NCI-H146 treated with DMSO at 0.1 percent for 48 hours (cell line): ENCODE measurements around the gene AKT1.

Experiments
- DNase-seq: peaks from one replicate; lab custom pipeline; 2025; ENCODE audit not compliant: unreplicated experiment; lab: John Stamatoyannopoulos, UW

Gene AKT1

DNA sequence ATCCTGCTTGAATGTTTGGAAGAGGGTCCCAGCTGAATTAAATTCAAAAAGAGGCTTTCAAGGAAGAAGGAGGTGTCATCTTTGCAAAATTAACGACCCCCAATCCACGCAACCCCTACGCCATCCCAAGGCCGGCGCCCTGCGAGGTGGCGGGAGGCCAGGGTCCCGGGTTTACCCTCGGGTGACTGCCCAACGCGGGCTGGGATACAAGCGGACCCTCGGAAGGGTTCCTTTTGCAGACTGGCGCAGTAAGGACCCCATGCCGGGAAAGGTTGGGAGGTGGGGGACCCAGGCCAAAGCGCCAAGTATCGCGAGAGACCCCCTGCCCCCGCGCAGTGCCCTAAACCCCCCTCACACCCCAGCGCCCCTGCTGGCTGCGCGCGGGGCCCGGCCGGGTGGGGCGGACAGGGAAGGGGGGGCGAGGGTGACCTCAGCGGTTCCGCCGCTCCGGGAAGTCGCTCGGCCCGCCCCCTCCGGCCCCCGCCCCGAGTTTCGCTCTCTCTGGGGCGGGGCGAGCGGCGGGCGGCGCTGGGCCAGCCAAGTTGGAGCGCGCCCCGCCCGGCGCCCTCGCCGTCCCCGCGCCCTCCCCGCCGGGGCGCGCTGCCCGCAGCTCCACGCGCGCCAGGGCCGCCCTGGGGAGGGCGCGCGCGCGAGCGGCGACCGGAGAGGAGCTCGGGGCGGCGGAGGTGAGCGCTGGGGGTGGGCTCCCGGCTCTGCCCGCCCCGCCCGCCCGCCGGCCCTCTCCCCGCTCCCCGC is 4.6 kb upstream of the AKT1 start:
- DNase-seq, result peak; percentile 43

DNA sequence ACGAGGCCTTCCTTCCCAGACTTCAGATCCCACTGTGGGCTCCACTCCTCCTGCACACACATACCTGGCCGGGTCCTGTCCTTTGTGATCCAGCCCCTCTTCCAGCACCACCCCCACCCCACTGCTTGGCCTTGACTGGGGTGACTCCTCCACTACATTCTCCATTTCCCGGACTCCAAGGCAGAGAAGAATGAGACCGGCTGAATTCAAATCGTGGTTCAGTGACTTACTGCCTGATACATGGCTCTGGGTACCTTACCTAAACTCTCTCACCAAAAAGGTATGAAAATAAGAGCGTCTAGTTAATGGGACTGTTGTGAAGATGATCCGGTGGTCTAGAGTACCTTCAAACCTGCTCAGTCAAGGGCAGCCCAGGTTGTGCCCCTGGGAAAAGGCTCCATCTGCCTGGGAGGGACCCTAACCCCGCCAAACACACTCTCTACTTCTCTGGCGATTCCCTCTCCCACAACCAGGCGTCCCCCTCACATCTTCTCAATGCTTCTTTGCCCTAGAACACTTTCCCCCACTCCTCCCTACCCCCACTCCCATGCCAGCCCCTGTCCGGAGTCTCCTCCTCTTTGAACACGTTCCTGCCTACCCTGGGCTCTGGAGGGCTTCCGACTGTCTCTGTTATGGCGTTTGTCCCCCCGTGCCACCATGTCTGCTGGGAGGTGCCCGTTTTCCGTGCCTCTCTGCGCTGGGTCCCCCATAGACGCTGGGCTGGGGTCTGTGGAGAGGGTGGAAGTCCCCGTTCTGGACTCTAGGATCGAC is 3.9 kb upstream of the AKT1 start:
- DNase-seq, result no peak

DNA sequence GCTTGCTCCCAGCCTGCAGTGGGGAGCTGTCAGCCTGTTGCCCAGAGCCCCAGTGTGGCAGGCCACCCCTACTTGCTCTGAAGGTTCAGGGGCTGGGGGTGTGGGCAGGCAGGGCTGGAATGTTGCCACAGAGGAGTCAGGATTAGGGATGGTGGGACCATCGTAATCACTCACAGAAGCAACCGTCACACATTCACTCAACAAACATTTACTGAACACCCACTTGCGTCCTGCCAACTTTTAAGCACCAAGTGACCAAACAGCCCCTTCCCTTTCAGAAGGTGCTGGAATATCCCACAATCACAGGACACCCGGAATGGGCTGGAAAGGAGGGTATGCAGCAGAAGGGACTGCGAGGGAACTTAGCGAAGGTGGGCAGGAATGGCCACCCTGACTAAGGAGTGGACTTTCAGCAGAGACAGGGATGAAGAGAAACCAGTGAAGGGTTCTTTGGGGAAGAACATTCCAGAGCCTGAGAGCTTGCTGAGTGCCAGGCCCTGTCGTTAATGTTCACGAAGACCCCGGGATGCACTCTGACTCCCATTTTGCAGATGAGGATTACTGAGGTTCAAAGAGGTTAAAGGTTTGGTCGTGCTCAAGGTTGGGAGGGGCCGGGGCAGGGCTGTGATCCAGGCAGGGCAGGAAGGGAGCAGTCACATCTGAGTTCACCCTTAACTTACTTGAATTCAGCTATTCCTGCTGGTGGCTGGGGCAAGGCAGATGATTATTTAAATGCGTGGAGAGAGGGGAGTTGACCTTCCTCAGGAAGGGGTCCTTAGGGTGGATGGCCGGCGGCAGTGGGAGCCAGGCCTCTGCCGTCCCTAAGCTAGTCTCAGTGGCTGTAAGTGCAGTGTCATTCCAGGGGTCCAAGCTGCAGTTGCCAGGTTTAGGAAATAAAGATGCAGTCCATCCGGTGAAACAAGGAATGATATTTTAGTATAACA is 3.0 kb upstream of the AKT1 start:
- DNase-seq, result no peak

DNA sequence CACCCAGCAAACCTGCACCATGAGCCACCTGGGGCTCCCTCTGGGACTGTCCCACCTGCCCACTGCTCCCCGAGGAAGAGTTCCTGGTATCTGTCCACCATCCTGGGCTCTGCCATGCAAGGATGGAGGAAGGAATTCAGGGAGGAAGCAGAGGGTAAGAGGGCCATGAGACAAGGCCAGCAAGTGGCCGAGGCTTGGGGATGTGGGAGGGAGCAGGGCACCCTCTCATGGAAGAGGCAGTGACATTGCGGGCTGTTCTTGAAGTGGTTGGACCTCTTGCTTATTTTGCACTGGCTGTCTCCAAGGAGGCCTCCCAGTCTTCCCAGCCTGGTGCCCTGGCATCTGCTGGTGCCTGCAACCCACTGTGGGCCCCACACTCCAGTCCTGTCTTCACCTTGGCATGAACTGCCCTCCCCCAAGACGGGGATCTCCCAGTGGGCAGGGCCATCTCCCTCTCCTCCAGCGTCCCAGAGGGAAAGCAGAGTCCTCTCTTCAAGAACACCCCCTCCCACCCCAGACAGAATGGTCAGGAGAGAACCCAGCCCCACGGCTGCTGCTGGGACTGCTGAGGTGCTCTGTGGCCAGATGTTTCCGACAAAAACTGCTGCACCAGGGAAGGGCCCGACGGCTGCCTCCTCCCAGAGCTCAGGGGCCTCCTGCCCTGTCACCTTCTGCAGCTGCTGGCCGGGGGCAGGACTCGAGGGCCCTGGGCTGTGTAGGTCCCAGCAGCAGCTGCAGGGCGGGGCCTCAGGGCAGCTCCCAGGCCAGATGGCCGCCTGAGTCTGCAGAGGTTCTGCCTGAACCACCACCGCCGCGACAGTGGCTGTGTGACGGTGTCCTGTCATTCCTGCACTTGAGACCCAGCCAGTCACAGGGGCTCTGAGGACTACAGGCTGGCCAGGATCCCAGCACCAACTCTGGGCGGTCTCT is 1.8 kb upstream of the AKT1 start:
- DNase-seq, result peak; percentile 16

DNA sequence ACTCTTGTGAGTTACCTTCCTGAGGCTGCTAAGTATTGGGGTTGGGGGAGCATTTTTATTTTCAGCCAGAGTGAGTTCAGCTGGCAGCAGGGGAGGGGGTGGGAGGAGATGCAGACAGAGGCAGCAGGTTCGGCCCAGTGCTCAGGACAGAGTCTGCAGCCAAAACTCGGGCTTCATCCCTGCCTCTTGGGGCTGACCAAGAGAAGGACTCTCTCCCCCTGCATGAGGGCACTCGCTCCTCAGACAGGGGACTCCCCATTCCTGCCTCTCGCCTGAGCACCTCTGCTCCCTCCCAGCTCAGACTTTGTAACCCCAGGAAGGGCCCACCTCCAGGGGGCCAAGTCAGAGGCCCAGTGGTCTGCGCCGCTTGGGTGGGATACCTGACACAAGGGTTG is 1.1 kb upstream of the AKT1 start:
- DNase-seq, result no peak

DNA sequence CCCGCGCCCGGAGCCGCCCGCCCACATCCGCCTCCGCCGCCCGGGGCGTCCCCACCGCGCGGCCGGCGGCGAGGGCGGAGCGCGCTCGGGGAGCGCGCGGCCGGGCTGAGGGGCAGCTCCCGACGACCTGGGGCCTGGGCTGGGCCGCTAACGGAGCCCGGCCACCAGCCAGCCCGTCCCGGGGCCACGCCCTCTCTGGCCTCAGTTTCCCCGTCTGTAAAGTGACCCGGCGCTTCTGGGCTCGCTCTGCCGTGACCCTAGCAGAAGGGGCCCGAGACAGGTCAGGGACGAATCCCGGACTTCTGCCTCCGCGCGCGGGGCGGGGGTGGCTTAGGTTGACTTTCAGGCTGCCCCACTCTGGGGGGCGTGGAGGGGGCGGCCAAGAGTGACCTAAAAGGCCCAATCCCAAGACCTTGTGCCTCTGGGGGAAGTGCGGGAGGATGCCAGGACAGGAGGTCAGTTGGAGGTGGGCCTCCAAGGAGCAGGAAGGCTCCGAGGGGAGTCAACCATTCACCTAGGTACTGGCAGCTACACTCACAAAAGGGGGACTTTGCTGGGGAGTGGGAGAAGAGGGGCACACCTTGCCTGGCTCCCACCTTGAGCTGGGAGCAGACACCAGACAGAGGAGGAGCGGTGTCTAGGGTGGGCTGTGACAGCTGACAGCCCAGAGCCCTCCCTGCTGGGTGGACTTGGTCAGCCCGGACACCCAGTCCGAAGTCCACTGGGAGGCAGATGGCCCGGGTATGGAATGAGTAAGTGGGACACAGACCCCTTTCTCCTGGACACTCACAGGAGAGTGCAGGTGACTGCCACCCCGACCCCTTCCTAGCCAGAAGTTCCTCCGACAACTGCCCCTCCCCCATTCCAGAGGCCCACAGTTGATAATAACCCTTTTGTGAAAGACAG is 486 bp upstream of the AKT1 start:
- peak; percentile 22 for DNase-seq

DNA sequence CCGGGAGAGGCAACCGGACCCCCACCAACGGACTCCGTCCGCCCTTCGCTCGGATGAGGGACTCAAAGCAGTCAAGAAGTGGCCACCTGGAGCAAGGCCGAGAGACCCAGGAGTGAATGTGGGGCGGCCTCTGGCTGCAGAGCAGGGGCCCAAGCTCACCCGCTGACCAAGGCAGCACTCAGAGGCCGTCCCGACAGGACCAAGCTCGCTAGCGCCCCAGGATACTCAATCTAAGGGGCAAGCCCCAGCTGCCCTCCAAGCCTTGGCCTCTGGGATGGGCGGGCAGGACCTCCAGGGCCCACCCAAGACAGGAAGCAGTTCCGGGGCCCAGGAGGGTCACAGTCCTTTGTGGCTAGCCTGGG is 936 bp downstream of the AKT1 start:
- no peak for DNase-seq

DNA sequence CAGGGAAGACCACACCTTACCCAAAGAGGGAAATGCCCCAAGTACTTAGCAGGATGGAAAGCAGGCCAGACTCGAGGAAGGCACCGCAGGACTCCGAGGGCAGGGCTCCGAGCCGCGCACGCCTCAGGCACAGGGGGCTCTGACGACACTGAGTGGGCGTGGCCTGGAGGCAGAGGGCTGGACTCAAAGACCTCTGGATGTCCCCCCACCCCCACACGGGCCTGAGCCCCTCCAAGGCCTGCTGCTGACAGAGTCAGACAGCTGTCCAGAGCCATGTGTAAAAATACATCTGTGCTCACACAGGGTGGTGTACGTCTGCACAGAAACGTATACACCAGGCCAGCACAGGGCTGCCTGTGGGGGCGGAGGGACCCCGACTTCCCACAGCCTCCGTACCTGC is 1.4 kb downstream of the AKT1 start:
- no peak for DNase-seq

DNA sequence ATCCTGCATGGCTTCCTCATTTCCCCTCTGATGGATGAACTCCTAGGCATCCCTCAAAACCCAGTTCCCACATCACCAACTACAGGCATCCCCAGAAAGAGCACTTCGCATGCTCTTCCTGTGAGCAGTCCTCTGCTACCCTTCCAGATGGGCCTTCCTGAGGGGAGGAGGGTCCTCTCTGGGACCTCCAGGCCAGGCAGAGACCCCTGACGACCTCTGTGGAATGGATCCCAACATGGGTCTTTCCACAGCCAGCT is 1.9 kb downstream of the AKT1 start:
- DNase-seq, result no peak

DNA sequence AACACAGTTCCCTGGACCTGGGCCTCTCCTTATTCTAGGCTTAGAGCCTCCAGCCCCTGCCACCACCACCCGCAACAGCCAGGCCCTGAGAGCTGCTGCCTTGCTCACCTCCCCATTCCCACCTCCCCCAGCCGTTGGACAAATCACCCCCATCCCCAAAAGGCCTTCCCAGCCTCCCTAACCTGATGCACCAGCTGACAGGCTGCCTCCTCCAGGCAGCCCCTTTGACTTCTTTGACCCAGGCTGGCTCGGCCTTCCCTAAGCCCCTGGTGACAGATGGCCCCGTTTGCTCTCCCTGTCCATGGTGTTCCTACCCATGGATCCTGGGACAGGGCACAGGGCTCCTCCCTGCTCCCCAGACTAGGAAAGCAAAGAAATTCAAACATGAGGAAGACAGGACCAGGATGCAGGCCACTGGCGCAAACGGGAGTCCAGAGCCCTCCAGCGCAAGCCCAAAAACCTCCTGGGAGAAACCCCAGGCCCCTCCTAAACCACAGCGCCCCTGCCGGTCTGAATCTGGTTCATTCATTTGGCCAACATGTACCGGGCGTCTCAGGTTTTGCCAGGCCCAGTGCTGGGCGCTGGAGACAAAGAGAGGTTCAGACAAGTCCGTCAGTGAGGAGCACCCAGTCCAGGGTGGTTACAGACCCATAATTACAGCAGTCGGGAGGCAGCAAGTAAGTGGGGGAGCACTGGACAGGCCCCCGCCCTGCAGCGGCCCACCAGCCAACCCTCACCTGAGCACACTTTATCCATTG is 2.4 kb downstream of the AKT1 start:
- no peak for DNase-seq

DNA sequence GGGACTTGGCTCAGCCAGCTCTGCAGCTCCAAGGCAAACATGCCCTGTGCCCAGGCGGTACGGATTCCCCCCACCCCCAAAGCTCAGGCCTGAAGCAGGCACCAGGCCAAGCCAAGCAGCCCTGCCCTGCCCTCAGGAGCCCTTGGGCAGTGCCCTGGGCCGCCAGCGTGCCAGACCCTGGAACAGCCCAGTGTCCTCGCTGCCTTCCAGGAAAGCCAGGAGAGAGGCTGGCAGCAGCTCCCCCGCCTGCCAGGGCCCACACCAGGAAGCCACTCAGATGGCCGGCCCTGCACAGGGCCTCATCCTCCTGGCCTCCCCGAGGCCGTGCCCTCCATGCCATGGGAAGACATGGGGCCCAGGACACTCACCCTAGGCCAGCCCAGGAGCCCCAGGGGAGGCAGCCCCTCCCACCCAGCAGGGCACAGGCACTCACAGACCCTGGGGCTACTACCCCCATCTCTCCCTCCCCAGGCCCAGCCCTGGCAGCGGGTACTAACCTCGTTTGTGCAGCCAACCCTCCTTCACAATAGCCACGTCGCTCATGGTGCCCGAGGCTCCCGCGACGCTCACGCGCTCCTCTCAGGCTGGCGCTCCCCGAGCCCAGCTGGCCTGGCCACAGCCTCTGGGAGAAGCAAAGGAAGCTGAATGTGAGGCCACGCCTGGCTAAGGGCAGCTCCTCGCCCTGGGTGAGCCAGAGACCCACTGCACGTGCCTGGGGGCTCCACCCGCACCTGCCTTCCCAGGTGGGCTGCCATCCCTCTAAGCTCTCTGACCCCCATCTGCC is 3.3 kb downstream of the AKT1 start:
- no peak for DNase-seq

DNA sequence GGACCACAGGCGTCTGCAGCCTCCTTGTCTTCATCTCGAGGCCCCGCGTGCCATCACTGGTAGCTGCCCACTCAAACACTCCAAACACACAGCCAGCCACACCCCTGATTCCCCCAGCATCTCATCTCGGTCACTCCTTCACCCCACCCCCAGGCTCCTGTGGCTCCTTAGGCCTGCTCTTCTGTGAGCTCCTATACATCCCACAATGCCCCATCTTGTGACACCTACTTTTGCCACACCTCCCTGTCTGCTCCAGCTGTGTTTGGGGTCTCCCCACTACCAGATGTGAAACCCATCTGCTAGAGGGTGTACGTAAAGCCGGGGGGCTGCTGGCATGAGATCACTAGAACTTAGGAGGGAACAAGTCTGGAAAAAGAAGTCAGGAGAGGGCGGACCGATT is 4.1 kb downstream of the AKT1 start:
- DNase-seq, result no peak

DNA sequence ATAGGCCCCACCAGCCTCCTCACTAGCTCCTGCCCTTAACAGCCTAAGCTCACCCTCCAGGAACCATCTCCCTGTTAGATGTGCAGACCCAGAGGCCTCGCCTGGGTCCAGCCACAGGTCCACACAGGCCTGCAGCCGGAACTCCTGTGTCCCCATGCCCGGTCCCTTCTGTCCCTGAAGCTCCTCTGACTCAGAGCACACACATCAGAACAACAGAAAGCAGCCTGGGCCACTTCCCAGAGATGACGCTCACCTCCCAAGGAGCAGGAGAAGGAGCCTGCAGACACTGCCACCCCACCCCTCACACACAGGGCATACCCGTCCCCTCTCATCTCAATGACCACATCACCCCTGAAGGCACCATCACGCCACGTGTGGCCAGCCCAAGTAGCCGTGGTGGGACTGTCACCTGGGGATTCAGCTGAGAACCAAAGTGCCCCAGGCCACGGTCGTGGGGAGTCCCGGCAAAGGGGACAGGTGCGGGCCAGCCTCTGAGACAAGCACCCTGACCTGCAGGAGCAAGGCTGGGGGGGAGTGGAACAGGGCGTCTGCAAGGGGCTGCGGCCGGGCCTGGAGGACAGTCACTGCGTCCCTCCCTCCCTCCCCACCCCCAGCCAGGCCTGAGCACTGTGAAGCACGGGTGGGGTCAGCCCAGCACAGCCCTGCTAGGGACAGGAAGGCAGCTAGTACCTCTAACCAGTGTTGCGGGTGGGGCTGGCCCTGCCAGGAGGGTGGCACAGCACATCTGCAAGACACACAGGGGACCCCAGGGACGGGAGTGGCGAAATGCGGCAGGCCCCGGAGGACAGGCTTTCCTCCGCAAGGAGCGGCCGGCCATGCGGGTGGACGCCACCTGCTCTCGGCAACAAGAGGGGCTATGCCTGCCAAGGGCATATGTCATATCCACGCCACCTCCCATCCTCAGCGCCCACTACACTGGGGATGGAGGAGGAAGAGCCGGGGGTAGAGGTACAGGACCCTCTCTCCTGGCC is 5.5 kb downstream of the AKT1 start:
- DNase-seq, result no peak

DNA sequence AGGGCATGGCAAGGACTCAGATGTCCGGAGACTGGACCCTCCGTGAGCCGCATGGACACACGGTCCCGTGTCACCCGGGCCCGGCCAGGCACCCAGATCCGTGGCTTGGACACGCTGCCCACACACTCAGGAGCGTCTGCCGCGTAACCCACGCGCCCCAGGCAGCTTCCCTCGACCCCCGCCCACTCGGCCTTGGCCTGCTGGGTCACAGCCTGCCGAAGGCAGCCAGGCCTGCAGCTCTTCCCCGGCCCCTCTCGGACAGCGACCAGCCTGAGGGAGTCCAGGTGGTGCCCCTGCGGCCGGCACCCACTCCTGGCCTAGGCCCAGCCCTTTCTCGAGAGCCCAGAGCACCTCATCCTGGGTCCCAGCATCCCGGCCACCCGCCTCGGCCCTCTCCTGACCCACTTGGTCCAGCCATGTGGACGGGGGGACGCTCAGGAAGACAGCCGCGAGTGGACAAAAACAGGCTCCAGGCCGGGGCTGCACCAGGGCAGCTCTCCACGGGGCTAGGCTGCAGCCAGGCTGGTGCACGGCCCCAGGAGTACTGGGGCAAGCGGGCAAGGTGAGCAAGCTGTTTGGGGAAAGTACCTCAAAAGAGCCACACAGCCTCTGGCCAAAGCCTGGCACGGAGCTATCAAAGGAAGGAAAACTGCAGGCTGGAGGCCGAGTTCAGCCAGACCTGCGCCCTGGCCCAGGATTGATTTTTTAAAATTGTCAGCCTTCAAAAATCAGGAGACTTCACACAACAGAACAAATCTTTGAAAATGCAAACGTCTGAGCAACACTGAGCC is 6.5 kb downstream of the AKT1 start:
- no peak for DNase-seq

DNA sequence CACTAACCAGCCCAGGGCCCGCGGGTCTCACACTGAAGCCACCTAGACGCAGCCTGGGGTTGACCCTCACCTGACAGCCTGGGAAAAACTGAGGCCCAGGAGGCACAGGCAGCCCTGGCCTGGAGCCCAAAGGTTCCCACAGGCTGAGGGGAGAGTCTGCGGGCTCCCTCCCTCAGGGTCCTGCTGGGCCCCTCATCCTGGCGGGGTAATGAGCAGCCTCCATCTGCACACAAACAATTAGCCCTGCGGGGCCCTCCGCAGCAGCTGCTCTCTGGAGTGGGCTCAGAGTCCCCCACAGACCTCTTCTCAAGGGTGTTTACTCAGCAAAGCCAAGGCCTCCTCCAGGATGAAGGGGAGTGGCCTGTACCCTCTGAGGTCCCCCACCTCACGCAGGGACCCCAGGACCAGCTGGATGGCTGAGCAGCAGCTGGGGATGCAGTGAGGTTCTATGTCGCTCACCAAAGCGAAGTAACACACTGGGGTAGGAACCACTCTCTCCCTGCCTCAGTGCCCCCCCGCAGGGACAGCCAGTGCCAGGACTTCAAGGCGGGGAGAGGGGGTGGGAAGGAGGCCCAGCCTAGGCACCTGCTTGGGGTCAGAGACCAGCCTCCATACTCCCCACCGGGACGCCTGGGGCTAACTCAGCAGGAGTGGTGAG is 7.3 kb downstream of the AKT1 start:
- peak; percentile 78 for DNase-seq

DNA sequence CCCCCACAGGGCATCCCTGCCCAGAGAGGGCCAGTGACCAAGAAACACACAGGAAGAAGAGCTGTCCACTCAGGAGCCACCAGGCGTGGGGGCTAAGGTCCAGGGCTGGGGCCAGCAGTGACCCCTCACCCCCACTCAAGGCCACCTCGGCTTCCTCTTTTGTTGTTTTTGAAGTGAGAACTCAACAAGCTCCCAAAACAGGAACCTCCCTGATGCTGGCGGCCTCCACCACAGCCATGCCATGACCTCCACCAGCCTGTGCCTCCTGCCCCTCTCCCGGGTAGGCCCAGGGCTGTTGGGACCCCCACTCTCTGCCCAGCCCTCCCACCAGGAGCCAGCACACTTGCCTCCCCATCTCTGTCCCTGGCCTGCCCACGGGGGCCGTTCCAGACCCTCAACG is 7.8 kb downstream of the AKT1 start:
- no peak for DNase-seq
